GM12891 (cell line): Measurements from ENCODE around the gene BCAP31.
"Not testable (repeated sequence)": the region's sequence is repeated elsewhere in the genome, so short reads cannot be mapped to it uniquely, and the experiment has no call there.

Experiments used
- POLR2A ChIP-seq: IDR thresholded peaks from 2 replicates; pipeline ENCODE4 v1.6.1; 2011; ENCODE audit warnings: low read depth, low read length, control low read depth
- POLR2AphosphoS5 ChIP-seq: IDR thresholded peaks from 2 replicates; pipeline ENCODE4 v1.6.1; 2011; ENCODE audit warnings: low read depth, low read length, control low read depth
- TAF1 ChIP-seq: IDR thresholded peaks from 2 replicates; pipeline ENCODE4 v1.6.1; 2011; ENCODE audit warnings: low read depth, low read length, control low read depth

DNA sequence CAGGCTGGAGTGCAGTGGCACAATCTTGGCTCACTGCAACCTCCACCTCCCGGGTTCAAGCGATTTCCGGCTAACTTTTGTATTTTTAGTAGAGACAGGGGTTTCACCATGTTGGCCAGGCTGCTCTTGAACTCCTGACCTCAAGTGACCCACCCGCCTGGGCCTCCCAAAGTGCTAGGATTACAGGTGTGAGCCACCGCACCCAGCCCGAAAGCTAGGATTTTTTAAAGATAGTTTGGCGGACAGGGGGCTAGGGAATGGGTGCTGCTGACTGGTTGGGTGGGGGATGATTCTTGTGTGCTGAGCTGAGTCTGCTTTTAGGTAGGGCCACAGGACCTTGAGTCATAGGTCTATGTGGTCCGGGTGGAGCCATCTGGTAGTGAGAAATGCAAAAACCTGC is 40.7 kb downstream of the BCAP31 start:
- not testable (repeated sequence) for TF ChIP-seq POLR2A, TAF1, POLR2AphosphoS5
